HEK293 (cell line): Measurements from ENCODE around the gene ONECUT1.
"Not testable (repeated sequence)": the region's sequence is repeated elsewhere in the genome, so short reads cannot be mapped to it uniquely, and the experiment has no call there.

Source experiments
- CTCF ChIA-PET: fragments of 350-600 bp; formaldehyde crosslinking; extraction: SDS; loops from one replicate; lab custom pipeline; 2021; ENCODE audit warnings: antibody characterized with exemption; lab: Yijun Ruan, JAX
- POLR2A ChIA-PET: fragments of 300-600 bp; formaldehyde crosslinking; extraction: SDS; loops from one replicate; lab custom pipeline; 2020; ENCODE audit warnings: antibody characterized with exemption, inconsistent platforms; lab: Yijun Ruan, JAX
- H3K27ac ChIP-seq: fragments of 200-500 bp; sonication (Bioruptor generic); 2 replicates; pipeline ENCODE4 v1.5.1; 2014; ENCODE audit warnings: low read depth, low read length, control low read depth, inconsistent platforms; ENCODE audit errors: extremely low read depth
- H3K36me3 ChIP-seq, 2 experiments: fragments of 200-500 bp in 1 of 2; sonication (Bioruptor generic) in 1 of 2; 1 replicate in 1 of 2; 2 replicates in 1 of 2; pipeline ENCODE4 v1.5.1; 2014 to 2017; ENCODE audit warnings: inconsistent platforms in 2 of 2, low read length in 2 of 2; ENCODE audit not compliant: control insufficient read depth in 2 of 2, insufficient read depth in 1 of 2
- H3K4me1 ChIP-seq: fragments of 200-500 bp; sonication (Bioruptor generic); 2 replicates; pipeline ENCODE4 v1.5.1; 2014; ENCODE audit warnings: mild to moderate bottlenecking, low read length, inconsistent platforms; ENCODE audit not compliant: control insufficient read depth, insufficient read depth
- H3K4me3 ChIP-seq: 2 replicates; pipeline ENCODE4 v1.5.1; 2011; ENCODE audit warnings: low read depth, mild to moderate bottlenecking, control low read depth, low read length, moderate library complexity
- H3K9me3 ChIP-seq: fragments of 200-500 bp; sonication (Bioruptor generic); 2 replicates; pipeline ENCODE4 v1.5.1; 2014; ENCODE audit warnings: low read depth, low read length, inconsistent platforms; ENCODE audit not compliant: control insufficient read depth, insufficient read depth
- BCL11B ChIP-seq: fragments of 450-650 bp; formaldehyde crosslinking; IDR thresholded peaks from 2 replicates; pipeline ENCODE4 v1.5.1; 2016; ENCODE audit warnings: low read depth, missing biosample characterization, missing genetic modification characterization
- SETDB1 ChIP-seq: IDR thresholded peaks from one replicate; pipeline ENCODE4 v1.6.1; 2017; ENCODE audit warnings: mild to moderate bottlenecking, low read length, moderate library complexity, mixed read lengths; ENCODE audit not compliant: insufficient read length
- SP7 ChIP-seq: fragments of 450-650 bp; formaldehyde crosslinking; IDR thresholded peaks from 2 replicates; pipeline ENCODE4 v1.5.1; 2016; ENCODE audit warnings: missing biosample characterization, missing genetic modification characterization
- ZBTB10 ChIP-seq: fragments of 450-650 bp; formaldehyde crosslinking; IDR thresholded peaks from 2 replicates; pipeline ENCODE4 v1.5.1; 2016; ENCODE audit warnings: missing biosample characterization, missing genetic modification characterization
- ZBTB6 ChIP-seq: fragments of 450-650 bp; formaldehyde crosslinking; IDR thresholded peaks from 2 replicates; pipeline ENCODE4 v1.5.1; 2017; ENCODE audit warnings: missing biosample characterization, missing genetic modification characterization
- ZFP37 ChIP-seq: fragments of 450-650 bp; formaldehyde crosslinking; IDR thresholded peaks from 2 replicates; pipeline ENCODE4 v1.5.1; 2016; ENCODE audit warnings: missing biosample characterization, missing genetic modification characterization
- ZNF140 ChIP-seq: fragments of 450-650 bp; formaldehyde crosslinking; IDR thresholded peaks from 2 replicates; pipeline ENCODE4 v1.5.1; 2016; ENCODE audit warnings: missing biosample characterization, missing genetic modification characterization
- ZNF146 ChIP-seq: fragments of 450-650 bp; formaldehyde crosslinking; IDR thresholded peaks from 2 replicates; pipeline ENCODE4 v1.5.1; 2016; ENCODE audit warnings: missing biosample characterization, missing genetic modification characterization
- ZNF248 ChIP-seq: fragments of 450-650 bp; formaldehyde crosslinking; IDR thresholded peaks from 2 replicates; pipeline ENCODE4 v1.5.1; 2017; ENCODE audit warnings: missing biosample characterization, missing genetic modification characterization
- ZNF280D ChIP-seq: fragments of 450-650 bp; formaldehyde crosslinking; IDR thresholded peaks from 2 replicates; pipeline ENCODE4 v1.5.1; 2016; ENCODE audit warnings: missing biosample characterization, missing genetic modification characterization
- ZNF354C ChIP-seq: fragments of 450-650 bp; formaldehyde crosslinking; IDR thresholded peaks from 2 replicates; pipeline ENCODE4 v1.5.1; 2016; ENCODE audit warnings: missing biosample characterization, missing genetic modification characterization, low read depth, borderline replicate concordance
- ZNF639 ChIP-seq: fragments of 450-650 bp; formaldehyde crosslinking; IDR thresholded peaks from 2 replicates; pipeline ENCODE4 v1.5.1; 2016; ENCODE audit warnings: missing biosample characterization, missing genetic modification characterization
- ZNF670 ChIP-seq: fragments of 450-650 bp; formaldehyde crosslinking; IDR thresholded peaks from 2 replicates; pipeline ENCODE4 v1.5.1; 2016; ENCODE audit warnings: missing biosample characterization, missing genetic modification characterization, low read depth
- ZNF768 ChIP-seq: fragments of 450-650 bp; formaldehyde crosslinking; IDR thresholded peaks from 2 replicates; pipeline ENCODE4 v1.5.1; 2018; ENCODE audit warnings: missing biosample characterization, mild to moderate bottlenecking, missing genetic modification characterization

Gene ONECUT1

GRCh38 chr15:52819253-52819652 lies 29.1 kb upstream of the ONECUT1 start:
- no peaks in the 10 kb centered on the region for H3K9me3 ChIP-seq
- TF ChIP-seq ZNF670 (no peak), ZNF768 (tag by site-specific recombination) (no peak), SP7 (no peak), ZNF248 (tag by site-specific recombination) (no peak), ZBTB6 (tag by site-specific recombination) (no peak), BCL11B (tag by site-specific recombination) (no peak), ZNF354C (tag by site-specific recombination) (no peak), ZNF639 (no peak), SETDB1 (no peak)
- TF ChIP-seq, all 188 proteins: peak for 0
- ChIA-PET POLR2A (no interaction called here), CTCF (no interaction called here)
- Histone ChIP-seq H3K27ac (no peak overlapping the region), H3K4me3 (no peak overlapping the region), H3K4me1 (no peaks in the 10 kb centered on the region), H3K36me3 (no peaks in the 10 kb centered on the region)

- POLR2A ChIA-PET, H3K36me3 ChIP-seq, H3K9me3 ChIP-seq, H3K4me3 ChIP-seq, H3K4me1 ChIP-seq, H3K27ac ChIP-seq, CTCF ChIA-PET: not testable (repeated sequence)
- TF ChIP-seq ZNF146: peak; percentile 76
- peak; percentile 55; the same call in 1 of the 2 replicates for TF ChIP-seq ZNF280D (tag by site-specific recombination)
Observed at GRCh38 chr15:52815899-52816298, 25.8 kb upstream of the ONECUT1 start.

- H3K9me3 ChIP-seq: no peaks in the 10 kb centered on the region
- POLR2A ChIA-PET: no interaction called here
- no peaks in the 10 kb centered on the region for H3K36me3 ChIP-seq
- no peak overlapping the region for H3K27ac ChIP-seq
- no peak for TF ChIP-seq ZNF140 (tag by site-specific recombination)
- TF ChIP-seq ZFP37 (tag by site-specific recombination): no peak
- no peak for TF ChIP-seq ZBTB10 (tag by site-specific recombination)
- no peak overlapping the region for H3K4me3 ChIP-seq
- CTCF ChIA-PET: no interaction called here
- H3K4me1 ChIP-seq: no peaks in the 10 kb centered on the region
Observed at GRCh38 chr15:52808996-52809395, 18.9 kb upstream of the ONECUT1 start.
